GM18498 (cell line): Measurements from ENCODE around the gene COX6A1.

Experiments used
- ATAC-seq: cut with Tn5 transposase; IDR thresholded peaks from one replicate; pipeline ENCODE4 v1.9.1; 2021; ENCODE audit warnings: mild to moderate bottlenecking, moderate library complexity; ENCODE audit not compliant: unreplicated experiment

Gene COX6A1

GRCh38 chr12:120437735-120438494, at the start of gene COX6A1:
TSS of gene COX6A1 (plus strand) at chr12:120438113. CDS start at chr12:120438127, 14 bp downstream.
- ATAC-seq, result peak; percentile 97

DNA sequence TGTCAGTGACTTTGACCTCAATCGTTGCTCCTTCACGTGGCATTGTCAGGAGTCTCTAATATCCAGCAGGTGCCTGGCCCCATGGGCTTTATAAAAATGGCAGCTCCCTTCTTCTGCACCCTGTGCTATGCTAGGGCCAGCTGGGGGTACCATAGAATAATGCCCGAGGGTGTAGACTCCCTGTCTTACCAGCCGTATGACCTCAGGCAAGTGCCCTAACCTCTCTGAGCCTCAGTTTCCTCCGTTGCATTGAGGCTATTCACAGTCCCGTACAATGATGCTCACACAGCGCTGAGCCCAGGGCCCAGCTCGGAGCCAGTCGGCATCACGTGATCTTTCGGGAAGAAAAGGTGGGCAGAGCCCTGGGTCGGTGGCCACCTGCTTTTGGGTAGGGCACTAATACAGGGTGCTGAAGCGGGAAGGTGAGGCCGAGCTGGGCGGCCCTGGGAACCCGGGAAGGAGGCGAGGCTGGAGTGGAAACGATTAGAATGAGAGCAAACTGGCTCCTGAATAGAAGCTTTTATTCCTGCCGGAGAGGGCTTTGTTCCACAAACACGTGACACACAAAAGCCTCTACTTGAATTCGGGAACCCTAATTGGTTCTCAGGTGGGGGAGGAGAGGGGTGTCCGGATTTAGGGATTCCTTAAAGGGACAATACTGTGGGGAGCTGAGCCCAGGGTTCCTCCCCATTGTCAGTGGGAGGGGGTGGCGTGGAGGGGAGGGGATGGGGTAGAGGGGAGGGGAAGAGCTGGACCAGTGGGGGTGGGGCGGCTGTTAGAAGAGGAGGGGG, 49.0 kb upstream of the COX6A1 start:
- no peak for ATAC-seq

GRCh38 chr12:120390540-120391120, 47.3 kb upstream of the COX6A1 start:
- ATAC-seq, result no peak

DNA sequence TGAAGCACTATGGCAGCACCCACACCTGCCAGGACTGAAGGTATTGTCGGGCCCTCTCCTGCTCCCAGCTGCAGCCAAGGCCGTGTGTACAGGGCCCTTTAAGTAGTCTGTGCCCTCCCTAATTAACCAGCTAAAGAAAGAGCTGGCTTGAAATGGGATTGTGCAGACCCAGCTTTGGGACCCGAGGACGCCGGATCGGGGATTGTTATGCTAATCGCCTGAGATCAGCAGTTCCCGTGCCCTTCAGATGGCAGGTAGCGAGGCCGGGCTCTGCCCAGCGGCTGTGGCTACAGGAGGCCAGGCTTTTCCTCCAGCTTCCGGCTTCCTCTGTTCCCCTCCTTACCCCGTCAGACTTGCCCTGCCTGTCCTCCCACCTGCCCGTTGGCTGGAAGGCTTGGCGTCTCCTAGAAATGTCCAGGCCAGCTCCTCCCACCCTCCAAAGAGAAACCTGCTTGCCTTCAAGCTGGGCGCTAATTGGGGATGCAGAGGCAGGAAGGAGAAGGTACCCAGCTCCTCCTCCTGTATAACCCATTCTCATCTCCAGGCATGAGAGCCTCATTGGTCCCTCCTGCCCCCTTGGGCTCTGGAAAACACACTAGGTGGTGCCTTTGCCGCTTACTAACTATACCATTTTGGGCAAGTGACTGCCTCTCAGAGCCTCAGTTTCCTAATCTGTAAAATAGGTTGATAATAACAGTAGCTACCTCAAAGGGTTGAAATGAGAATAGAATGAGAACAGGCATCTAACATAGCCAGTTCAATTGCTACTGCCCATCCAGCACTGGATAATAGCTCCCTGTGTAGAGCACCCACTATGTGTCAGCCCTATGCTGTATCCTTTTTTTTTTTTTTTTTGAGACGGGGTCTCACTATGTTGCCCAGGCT, 43.2 kb upstream of the COX6A1 start:
- ATAC-seq, result no peak

- ATAC-seq, result no peak
Observed at GRCh38 chr12:120397824-120398540, 39.9 kb upstream of the COX6A1 start.

DNA sequence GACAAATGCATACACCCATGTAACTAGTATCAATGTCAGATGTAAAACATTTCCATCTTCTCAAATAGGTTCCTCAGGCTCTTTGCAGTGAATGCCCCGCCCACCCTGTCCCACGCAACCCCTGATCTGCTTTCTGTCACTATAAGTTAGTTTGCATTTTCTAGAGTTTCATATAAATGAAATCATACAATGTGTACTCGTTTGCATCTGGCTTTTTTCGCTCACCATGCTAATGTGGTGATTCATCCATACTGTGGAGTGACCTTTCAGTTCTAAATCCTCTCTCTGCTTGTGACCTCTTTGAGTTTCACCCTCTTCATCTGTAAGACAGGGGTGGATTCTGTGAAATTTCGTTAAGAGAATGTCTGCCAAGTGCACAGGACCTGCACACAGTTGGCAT, 38.4 kb upstream of the COX6A1 start:
- ATAC-seq, result no peak

DNA sequence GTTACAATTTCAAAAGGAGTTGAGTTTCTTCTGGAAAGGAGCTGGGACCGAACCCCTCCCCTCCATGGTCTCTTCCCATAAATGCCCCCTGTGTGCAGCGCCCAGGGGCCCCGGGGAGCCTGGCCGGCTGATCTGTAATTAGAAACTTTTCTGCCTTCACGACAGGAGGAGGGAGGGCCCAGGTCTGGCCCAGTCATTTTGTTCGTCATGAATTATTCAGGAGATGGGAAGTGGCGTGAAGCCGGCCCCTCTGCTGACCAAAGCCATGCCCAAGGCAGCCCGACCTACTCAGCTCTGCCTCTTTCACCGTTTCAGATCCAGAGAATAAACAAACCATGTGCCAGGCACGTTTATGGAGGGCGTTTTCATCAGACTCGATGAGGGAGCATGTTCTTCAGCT, 35.7 kb upstream of the COX6A1 start:
- ATAC-seq, result no peak

DNA sequence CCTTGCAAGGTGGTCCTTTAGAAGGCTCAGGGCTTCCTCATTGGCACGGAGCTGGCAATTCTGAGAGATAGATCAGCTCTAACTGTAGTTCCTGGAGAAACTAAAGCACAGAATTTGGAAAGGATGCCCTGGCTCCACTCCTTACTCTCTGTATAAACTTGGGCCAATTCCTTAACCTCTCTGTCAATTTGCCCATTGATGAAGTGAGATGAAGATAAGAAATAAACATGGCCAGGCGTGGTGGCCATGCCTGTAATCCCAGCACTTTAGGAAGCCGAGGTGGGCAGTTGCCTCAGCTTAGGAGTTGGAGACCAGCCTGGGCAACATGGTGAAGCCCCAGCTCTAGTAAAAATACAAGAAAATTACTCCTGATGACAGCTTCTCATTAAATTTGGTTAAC, 34.0 kb upstream of the COX6A1 start:
- no peak for ATAC-seq

GRCh38 chr12:120404271-120404670, 33.6 kb upstream of the COX6A1 start:
- no peak for ATAC-seq

GRCh38 chr12:120406069-120406468, 31.8 kb upstream of the COX6A1 start:
- ATAC-seq, result no peak

GRCh38 chr12:120406553-120406952, 31.4 kb upstream of the COX6A1 start:
- no peak for ATAC-seq

- no peak for ATAC-seq
Observed at GRCh38 chr12:120408771-120409170, 29.1 kb upstream of the COX6A1 start.

DNA sequence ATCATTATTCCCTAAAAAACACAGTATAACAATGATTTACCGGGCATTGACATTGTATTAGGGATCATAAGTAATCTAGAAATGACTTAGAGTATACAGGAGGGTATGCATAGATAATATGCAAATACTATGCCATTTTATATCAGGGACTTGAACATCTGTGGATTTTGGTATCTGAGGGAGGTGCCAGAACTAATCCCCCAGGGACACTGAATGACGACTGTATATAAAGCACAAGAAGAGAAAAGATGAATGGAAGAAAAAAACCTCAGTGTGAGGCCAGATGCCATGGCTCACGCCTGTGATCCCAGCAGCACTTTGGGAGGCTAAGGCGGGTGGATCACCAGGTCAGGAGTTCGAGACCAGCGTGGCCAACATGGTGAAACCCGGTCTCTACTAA, 25.5 kb upstream of the COX6A1 start:
- ATAC-seq, result no peak

- no peak for ATAC-seq
Observed at GRCh38 chr12:120413901-120414695, 23.8 kb upstream of the COX6A1 start.

- no peak for ATAC-seq
Observed at GRCh38 chr12:120416490-120417216, 21.3 kb upstream of the COX6A1 start.

- ATAC-seq, result no peak
Observed at GRCh38 chr12:120417917-120418580, 19.9 kb upstream of the COX6A1 start.

DNA sequence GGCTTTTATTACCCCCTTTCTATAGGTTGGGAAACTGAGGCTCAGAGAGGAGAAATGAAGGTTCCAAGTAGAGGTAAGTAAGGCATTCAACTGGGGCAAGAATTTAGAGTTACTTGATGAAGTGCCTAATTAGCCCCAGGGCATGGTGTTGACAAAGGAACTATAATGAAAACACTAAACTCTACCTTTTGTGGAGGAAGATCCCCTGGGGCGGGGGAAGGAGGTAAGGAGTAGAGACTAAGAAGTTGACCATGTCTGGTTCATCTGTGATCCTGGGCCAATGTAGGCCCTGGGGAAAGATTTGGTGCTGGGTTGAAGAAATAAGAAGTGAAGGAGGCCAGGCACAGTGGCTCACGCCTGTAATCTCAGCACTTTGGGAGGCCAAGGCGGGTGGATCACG, 16.2 kb upstream of the COX6A1 start:
- no peak for ATAC-seq

DNA sequence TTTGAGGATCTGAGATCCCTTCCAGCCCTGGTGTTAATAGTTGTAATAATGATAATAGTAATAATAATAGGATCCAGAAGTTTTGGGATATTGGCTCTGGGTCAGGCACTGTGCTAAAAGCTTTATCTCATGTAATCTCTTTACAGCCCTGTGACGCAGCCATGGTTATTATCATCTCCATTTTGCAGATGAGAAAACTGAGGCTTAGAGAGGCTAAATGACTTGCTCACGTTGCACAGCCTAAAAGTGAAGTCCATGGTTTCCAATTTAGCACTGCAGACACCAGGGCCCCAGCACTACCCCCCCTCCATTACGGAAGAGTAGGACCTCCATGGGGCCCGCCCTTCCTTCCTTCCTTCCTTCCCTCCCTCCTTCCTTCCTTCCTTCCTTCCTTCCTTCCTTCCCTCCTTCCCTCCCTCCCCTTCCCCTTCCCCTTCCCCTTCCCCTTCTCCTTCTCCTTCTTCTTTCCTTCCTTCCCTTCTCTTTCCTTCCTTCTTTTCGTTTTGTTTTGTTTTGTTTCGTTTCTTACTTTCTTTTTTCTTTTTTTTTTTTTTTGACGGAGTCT, 14.9 kb upstream of the COX6A1 start:
- ATAC-seq, result no peak
